CD4-positive, alpha-beta T cell treated with Interleukin-15 for 1 hour (primary cell): ENCODE results near the gene ACADVL.
A peak's percentile ranks its signal among the peaks of the same experiment; 100 is the strongest.
"Not testable (repeated sequence)": the region's sequence is repeated elsewhere in the genome, so short reads cannot be mapped to it uniquely, and the experiment has no call there.

Experiments used
- DNase-seq: peaks from one replicate; pipeline ENCODE4 v3.0.0-alpha.2; 2020

ACADVL gene

DNA sequence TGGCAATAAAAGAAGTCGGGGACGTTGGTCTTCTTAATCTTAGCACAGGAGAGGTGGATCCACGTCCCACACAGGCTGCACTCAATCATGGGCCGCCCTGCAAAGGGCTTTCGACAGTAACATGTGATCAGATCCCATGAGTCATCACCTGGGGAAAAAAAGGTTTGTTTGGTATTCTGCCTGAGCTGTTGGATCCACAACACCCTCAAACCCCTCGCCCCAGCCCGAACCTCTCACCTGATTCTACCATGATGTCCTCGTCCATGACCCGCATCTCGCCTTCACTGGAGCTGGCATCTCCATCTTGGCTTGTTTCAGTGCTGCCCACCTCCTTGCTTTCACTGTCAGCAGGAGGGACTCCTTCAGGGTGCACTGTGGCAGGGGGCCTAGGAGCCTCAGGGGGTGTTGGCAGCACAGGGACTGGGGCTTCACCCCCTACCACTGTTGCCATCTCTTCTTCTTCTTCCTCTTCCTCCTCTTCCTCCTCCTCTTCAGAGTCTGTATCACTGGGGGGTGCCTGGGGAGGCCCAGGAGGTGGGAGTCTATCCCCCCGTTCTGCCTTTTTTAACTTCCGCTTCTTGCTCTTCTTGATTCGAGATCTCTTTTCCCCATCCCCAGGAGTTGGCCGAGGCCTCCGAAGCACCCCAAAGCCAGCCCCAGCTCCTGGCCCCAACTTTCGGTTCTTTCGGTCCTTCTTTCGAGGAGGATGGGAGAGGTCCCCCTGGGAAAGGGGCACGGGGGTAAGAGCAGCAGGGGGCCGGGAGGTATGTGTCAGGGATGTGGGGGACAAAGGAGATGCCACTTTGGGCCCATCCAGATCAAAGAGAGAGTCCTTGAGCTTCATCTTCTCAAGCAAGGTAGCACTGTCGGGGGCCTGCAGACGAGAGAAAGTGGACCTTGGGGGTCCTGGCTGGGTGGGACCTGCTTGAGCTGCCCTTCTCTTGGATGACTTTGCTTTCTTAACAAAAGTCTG is 16.2 kb downstream of the ACADVL start:
- no peak for DNase-seq

DNA sequence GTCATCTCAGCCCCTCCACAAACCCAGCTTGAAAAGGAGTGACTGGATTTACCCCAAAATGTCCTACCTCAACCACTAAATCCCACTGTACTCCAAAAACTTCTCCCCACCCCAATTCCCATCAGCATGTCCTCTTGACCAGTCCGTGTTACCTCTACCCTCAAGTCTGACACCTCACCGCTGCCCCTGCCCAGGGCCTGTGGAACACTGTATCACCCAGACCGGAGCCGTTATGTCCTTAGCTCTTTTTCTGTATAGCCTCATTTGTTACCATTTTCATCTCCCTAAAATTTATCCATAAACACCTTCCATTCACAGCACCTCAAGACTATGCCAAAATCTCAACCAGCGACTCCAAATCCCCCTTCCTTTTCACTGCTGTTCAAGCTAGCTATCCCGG is 17.1 kb downstream of the ACADVL start:
- DNase-seq: no peak

DNA sequence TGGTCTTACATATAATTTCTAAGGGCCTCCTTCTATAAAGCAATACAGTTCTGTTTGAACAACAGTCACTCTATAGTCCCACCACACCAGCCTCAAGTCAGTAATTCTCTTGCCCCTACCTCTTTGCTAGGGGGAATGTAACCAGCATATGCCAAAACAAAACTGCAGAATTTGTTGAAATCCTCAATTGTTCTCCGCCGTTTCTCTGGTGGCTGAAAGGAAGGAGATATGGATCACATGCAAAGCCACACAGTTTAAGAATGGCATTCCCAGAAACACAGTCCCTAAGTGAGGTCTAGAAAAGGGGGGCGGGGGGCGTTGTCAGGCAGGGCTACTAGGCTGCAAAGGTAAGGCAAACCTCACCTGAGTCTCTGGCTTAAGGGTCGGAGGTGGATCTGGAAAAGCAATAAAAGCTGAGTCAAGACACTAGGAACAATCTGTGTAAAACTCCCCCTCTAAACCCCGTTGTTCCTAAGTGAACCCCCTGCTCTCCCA is 17.6 kb downstream of the ACADVL start:
- no peak for DNase-seq

DNA sequence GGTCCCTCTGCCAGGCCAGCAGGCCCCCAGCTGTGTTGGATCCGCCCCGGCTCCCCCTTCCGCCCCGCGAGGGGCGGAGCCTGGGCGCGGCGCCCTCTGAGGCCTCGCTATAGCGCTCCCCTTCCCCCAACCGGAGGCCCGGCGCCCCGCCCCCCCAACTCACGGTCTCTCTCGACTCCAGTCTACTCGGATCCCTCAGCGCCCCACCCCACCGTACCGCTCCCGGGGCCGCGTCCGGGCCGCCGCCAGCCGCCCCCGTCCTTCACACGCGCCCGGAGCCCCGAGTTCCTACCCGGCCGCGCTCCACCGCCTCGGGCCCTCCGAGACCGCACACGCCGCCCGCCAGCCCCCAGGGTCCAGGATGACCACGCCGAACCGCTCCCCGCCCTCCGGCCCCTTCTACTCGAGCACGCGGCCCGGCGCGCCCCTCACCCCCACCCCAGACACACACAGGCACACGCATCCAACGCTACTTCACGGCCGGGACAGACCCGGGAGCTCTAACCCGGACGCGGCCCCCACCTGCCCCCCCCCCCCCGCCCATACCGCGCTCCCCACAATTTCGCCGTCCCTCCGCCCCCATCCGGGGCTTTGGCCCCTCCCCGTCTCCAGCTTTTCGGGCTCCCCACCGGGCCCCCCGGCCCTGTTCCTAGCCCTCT is 18.2 kb downstream of the ACADVL start:
- DNase-seq: peak; percentile 88

DNA sequence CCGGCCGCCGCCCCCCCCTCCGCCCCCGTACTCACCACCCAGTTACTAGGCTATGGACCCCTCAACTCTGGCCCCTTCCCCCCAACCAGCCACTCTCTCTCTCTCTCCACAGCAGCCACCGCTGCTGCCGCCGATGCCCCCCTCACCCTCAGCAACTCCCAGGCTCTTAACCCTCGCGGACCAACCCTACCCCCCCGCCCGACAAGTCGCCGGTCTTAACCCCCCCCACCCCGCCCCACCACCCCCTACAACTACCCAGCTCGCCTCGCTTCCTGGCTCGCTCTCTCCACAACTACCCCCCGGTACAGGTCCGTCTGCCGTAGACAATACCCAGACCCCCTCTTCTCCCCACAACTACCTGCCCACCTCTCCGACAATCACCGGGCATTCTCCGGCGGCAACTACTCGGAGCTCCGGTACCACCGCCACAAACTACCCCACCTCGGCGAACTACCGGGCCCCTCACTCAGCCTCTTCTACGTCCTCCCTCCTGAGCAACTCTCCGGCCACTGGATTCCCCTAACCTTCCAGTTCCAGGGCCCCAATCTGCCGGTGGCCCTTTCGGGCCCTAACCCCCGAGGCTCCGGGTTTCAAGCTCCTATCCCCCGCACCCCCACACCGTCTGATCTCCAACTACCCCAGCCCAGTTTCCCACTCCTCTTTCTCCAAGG is 18.8 kb downstream of the ACADVL start:
- peak; percentile 64 for DNase-seq

DNA sequence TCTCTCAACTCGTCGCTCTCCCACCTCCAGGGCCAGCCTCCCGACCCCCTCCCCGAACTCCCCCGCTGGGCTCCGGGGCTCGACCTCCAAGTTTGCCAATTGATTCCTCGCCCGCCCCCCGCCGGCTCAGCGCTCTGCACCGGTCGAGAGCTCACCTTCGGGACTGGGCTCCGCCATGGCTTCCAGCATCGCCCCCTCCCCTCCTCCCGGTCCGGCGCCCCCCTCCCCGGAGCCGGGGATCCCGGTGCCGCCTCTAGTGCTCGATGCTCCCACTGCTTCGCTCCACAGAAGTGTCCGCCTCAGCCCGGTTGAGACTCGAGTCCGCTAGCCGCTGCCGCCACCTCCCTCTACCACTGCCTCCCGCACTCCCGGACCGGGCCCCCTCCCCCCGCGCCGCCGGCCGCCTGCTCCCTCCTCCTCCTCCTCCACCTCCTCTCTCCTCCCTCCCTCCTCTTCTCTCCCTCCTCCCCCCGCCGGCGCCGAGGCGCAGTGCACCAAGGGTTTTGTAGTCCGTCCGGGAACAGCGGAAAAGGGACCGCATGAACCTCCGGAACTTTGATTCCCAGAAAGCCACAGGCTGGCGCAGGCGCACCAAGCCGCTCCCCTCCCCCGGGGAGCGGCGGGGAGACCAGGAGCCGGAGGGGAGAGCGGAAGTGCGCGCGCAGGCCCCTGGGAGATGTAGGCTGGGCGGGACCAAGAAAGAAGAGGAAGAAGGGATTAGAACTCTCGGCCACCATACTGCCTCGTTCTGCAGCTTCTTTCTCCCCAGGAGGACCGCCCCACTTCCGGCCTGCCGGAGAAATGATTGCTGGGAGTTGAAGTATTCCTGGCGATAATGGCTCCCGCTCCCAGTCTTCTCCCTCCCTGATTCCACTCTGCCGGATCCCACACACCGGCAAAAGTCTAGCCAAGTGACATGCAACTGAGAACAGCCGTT is 19.6 kb downstream of the ACADVL start, which contains the start of gene PHF23:
TSS of gene PHF23 (minus strand) at position 367 of the 937 bp plus-strand sequence. CDS start at position 189, 178 bp downstream.
- peak; percentile 100 for DNase-seq

DNA sequence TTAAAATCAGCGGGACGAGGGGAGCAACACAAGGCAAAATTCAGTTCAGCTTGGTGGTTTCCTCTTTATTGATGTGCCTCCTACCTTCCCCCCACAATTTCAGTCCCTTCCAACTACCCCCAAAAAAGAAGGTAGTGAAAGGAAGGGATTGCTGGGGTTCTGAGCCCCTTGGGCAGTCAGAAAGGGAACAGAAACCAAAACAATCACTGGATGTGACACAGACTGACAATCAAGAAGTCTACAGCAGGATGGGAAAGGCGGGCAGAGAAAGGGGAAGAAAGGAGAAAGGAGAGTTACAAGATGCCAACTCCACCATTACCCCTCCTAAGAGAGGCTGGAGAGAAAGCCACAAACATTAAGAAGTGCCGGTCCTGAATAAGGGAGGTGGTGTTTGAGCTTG is 20.6 kb downstream of the ACADVL start:
- no peak for DNase-seq

DNA sequence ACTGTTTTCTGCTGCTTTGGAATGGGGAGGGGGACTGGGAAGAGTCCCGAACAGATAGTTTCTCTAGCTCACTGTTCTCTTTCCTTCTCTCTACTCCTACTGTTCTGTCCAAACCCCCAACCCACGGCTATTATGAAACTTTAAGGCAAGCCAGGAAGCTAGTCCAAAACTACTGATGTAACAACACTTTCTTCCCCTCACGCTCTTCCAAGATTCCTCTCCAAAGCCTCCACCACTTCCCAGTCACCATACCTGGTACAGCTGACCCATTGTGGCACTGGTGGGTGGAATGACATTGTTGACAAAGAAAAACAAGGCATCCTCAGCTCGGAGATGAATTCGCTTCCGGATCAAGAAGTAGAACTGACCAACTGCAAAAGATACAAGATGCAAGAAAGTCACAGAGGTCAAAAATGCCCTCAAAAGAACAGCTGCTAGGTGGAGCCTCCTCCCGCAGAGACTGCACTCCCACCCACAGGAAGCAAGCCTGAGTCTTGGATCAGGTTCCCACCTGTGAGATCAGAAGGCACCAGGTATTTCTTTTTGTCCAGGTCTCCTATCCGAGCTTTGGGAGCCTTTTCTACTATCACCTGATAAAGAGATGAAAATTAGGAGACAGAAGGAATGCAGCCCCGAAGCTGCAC is 21.5 kb downstream of the ACADVL start:
- DNase-seq: no peak

DNA sequence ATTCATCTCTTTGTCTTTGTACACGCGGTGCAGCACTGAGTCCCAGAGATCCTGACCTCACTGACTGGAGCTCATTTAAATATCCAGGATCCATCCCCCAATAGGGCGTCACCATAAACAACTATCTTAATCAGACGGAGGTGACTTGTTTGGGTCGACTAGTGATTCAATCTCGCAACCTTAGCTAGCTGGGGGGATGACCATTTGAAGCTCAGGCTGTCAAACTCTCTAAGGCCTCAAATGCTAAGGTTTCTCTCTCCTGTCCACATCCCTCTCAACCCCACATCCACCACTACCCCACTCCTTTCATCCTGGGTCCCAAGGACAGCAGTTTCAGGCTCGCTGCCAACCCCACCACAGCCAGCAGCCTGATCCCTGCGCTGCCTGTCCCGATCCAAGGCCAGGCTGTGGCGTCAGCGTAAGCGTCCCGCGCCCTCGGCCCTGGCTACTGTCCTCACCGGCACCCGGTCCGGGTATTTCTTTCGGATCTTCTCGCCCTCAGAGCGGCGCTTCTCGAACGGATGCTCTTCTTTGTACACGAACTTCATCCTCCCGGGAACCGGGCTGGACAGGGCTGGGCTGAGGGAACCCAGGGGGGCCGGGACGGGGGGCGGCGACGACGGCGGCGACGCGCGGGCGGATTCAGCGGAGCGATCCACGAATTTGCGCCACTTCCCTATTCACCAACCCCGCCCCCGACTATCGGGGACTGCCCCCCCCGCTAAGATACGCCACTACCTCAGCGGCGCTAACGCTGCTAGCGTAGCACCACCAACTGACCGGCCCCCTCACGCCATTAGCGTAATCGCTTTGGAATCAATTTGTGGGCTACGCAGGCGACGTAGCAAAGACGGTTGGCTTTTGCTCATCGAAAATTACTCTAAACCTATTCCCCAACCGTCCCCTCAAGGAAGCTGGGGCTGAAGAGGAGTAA is 22.3 kb downstream of the ACADVL start, which contains the start of gene GABARAP:
TSS of gene GABARAP (minus strand) at position 667 of the 934 bp plus-strand sequence. CDS start at position 548, 119 bp downstream.
- DNase-seq: peak; percentile 90

DNA sequence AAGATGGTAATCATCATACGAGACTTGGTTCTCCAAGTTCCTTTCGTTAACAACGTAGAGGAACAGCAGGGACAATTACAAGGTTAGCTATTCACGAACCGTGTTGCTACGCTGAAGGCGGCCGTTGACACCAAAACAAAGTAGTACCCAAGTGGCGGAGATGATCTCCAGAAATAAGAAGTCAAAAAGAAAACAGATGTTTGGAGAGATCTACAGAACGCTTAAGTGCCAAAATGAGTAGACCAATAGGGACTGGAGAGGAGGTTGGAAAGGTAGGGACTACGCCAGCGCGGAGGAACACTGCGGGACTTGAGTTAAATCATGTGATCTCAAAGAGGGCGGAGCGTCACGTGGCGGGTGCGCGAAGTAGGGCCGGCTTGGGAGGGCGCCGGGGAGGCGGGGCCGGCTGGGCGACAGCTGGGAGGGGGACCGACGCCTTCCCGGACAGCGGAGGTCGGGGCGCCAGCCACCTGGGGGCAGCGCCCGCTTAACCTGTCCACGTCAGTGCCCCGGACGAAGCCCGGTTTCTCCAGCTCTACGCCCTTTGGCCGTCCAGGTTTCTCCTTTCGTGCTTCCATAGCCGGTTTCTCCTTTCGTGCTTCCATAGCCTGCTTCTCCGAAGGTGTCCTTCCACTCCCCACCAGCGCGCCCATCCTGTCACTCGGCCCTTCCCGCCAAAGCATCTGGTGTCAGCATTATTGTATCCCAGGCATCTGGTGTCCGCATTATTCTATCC is 23.1 kb downstream of the ACADVL start:
- peak; percentile 93 for DNase-seq

DNA sequence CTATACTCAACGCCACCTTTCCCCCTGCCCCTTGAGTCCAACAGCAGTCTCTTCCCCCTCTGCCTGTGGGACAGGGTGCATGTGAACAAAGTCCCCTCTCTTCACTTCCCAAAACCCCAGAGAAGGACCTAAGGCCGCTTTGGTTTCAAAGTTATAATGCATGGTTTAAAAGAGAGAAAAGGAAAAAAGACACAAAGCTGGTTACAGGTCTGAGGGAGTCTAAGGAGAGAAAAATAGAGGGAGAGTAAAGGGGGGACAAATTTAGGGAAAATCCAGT is 23.7 kb downstream of the ACADVL start:
- no peak for DNase-seq

DNA sequence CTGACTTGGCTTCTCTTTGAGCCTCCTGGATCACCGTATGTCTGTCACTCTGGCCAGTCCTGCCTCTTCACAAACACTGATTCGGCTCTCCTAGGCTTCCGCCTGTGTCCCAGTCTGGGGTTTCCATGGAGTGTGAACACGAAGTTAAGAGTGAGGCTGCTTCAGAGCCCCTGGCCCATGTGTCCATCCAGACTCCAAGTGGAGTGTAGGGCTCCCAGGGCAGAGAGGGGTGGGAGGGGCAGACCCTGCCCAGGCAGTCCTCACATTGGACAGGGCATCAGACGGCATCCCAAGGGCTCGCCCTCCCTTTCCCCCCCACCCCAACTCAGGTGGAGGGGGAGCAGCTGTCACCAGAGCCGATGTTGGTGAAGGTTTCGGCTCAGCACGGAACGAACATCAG is 24.1 kb downstream of the ACADVL start:
- DNase-seq: not testable (repeated sequence)

DNA sequence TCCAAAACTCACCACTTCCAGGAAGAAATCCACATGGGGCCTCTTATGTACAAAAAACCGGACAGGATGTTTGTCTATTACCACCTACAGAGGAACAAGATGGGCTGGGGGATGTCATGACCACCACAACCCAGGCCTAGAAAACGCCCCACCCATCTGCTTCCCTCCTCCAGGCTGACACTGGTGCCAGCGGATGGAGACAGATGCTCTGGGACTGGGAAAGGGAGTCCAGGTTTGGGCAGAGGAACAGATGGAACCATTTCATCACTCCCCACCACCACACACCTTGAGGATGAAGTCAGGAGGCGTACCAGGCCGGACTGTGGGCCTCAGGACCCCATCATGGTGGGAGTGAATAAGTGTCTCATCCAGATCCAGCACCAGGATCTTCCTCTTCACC is 27.0 kb downstream of the ACADVL start:
- DNase-seq: no peak

DNA sequence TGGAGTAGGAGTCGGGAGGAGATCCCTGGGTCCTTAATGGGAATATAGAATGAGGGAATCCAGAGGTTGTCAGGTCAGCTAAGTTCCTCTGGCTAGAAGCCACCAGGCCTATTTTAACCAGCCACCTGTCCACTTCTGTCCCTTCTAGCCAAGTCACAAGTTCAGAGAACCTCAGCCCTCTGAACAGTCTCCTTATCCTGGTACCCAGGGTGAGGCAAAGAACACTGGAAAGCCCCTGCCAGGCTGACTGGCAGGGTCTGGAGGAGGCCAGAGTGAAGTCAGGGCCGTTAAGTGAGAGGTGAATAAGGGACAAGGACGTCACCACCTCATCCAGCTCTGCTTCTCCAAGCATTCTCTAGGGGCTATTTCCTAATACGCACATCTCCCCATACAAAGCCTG is 29.1 kb downstream of the ACADVL start:
- no peak for DNase-seq

DNA sequence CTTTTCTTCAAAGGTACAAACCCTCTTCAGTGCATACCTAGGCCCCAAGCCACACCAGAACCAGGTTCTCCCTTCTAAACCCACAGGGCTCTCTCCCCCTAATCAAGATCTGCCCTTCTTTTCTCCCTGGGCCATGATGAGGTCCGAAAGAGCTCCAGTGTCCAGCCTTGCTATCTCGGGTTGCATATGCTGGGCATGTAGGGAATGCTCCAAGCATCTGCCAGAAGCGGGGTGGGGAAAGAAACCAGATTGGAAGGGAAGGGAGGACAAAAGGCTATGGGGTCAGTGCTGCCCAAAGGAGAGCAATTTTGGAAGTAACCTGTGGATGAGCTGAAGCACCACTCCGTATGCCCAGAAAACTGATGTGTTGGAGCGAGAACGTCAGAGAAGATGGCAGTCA is 29.5 kb downstream of the ACADVL start:
- no peak for DNase-seq

DNA sequence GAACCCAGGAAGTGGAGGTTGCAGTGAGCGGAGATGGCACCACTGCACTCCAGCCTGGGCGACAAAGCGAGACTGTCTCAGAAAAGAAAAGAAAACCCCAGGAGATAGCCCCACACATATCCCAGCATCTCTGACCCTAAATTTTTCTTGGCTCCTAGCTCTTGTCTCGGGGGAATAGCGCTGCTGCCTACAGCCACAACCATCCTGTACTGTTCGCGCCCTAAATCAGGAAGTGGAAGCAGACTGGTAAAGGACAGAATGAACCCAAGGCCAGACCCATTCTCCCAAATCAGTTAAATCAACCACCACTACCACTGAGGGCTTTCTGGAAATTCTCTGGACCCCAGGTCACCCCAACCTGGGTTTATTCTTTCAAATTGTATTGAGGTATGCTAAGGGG is 30.1 kb downstream of the ACADVL start:
- no peak for DNase-seq

DNA sequence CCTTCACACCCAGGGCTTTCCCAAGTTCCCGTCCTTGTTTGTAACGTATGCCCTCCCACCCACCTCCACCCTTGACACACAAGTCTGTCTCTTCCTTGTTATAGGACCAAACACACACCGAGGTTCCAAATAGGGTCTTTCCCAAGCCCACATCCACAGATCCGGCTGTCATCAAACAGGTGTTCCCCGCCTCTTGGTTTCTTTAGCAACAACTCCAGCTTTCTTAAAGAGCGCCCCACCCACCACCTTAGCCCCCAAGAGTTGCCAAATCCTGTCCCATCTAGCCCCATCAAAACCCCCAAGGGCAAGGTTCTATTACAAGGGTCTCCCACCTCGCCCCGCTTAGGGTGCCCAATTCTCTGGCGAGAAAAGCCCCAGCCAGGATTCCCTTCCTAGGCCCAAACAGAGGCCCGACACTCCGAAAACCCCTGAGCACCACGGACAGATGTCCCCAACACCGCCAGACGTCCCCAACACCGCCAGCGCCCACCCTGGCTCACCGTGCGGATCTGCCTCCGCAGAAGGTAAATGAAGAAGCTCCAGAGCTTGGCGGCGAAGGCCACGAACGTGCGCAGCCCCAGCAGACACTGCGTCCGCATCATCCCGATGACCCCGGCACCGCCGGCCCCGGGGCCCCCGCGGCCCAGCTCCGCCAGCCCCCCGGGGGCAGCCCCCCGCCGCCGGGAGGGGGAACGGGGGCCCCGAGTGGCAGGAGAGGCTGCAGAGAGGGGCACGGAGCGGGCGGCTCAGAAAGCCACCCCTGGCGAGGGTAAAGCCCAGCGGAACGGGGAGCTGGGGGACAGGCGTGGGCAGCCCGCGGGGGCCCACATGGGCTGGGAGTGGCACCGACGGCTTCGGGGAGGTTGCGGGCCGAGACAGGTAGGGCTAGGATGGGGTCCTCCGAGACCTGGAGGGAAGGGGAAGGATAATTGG is 31.2 kb downstream of the ACADVL start:
- DNase-seq: peak; percentile 67

DNA sequence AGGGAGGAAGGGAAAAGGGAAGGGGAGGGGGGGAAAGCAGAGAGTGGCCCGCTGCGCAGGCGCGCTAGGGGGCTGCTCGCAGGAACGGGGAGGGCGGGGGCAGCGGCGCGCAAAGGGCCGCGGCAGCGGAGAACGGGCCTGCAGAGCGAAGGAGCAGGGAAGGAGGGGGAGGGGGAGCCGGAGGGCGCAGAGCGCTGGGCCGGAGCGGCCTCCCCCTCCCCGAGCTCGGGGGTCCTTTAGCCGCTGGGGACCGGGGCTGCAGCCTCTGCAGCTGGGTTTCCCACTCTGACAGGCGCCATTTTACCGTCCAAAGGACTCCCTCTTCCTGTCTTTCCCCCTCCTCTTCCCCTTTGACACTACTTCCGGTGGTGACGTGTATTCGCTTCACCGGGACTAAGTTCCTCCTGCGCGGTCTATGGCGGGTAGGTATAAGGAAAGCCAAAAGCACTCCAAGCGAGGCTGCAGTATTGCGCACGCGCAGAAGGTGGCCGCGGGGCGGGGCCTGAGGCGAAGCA is 32.0 kb downstream of the ACADVL start, which contains the start of gene CTDNEP1:
TSS of gene CTDNEP1 (minus strand) at position 74 of the 515 bp plus-strand sequence. CDS start 438 bp downstream, outside the sequence.
- DNase-seq: peak; percentile 99
